Astrocyte of the cerebellum (primary cell): ENCODE results near the gene SPHK1.

Source experiments
- DNase-seq: peaks from one replicate; pipeline ENCODE4 v3.0.0-alpha.2; 2011; ENCODE audit warnings: low read depth
- H3K4me3 ChIP-seq: 2 replicates; pipeline ENCODE4 v1.5.1; 2011; ENCODE audit warnings: mild to moderate bottlenecking, low read depth, low read length, moderate library complexity
- CTCF ChIP-seq: IDR thresholded peaks from 2 replicates; pipeline ENCODE4 v1.5.1; 2012; ENCODE audit warnings: low read length, low read depth, moderate library complexity, mild to moderate bottlenecking; ENCODE audit errors: missing control alignments
- in situ Hi-C: cut with HindIII; loops from 2 replicates; pipeline ENCODE4 v1.10.0; 2017; ENCODE audit warnings: low sequenced_read_pairs

SPHK1 gene

GRCh38 chr17:76363107-76363842 is 21.1 kb upstream of the SPHK1 start:
- TF ChIP-seq CTCF, result no peak
- no peak for DNase-seq
- in situ Hi-C loops, result no loop called here
- H3K4me3 ChIP-seq, result no peak overlapping the region

- H3K4me3 ChIP-seq, result no peak overlapping the region
- peak; percentile 29 for TF ChIP-seq CTCF
- DNase-seq, result no peak
- in situ Hi-C loops, result no loop called here
Measured at GRCh38 chr17:76365256-76365903, 19.0 kb upstream of the SPHK1 start.

GRCh38 chr17:76366247-76366646 is 18.2 kb upstream of the SPHK1 start:
- H3K4me3 ChIP-seq, result no peak overlapping the region
- in situ Hi-C loops, result no loop called here
- DNase-seq, result no peak
- TF ChIP-seq CTCF, result no peak

GRCh38 chr17:76367642-76368041 is 16.8 kb upstream of the SPHK1 start:
- no peak overlapping the region for H3K4me3 ChIP-seq
- no peak for DNase-seq
- in situ Hi-C loops, result no loop called here
- no peak for TF ChIP-seq CTCF

GRCh38 chr17:76368545-76368944 is 15.9 kb upstream of the SPHK1 start:
- H3K4me3 ChIP-seq, result no peak overlapping the region
- no peak for DNase-seq
- in situ Hi-C loops, result no loop called here
- no peak for TF ChIP-seq CTCF

- in situ Hi-C loops, result no loop called here
- no peak overlapping the region for H3K4me3 ChIP-seq
- TF ChIP-seq CTCF, result no peak
- no peak for DNase-seq
Measured at GRCh38 chr17:76369379-76369778, 15.0 kb upstream of the SPHK1 start.
